Subcutaneous adipose tissue (tissue), 4 donors: Measurements from ENCODE around the gene PCGF3. TPM values are rescaled to one million over a fixed set of nuclear protein-coding genes. Genes with fewer than 3 reads are reported as not detected.

Source experiments
- CTCF ChIP-seq: fragments of 450-650 bp; IDR thresholded peaks from one replicate; pipeline ENCODE4 v1.5.1; 2016; ENCODE audit warnings: low read depth, mild to moderate bottlenecking, control low read depth, antibody characterized with exemption, moderate library complexity
- total RNA-seq, 4 donors: library from RNA; depleted of rRNA; stranded (reverse); fragments of >200 nt; gene quantifications; one replicate each; pipeline ENCODE4 v1.1.0, GENCODE V29; 2016

PCGF3 gene
- total RNA-seq, 4 donors from 2014 or later = 36.7 to 72.2 (median 55.0) TPM

- no peak for TF ChIP-seq CTCF
Measured at GRCh38 chr4:743463-744211, 38.0 kb downstream of the PCGF3 start.

GRCh38 chr4:744212-744841 is 38.7 kb downstream of the PCGF3 start:
- TF ChIP-seq CTCF = no peak

DNA sequence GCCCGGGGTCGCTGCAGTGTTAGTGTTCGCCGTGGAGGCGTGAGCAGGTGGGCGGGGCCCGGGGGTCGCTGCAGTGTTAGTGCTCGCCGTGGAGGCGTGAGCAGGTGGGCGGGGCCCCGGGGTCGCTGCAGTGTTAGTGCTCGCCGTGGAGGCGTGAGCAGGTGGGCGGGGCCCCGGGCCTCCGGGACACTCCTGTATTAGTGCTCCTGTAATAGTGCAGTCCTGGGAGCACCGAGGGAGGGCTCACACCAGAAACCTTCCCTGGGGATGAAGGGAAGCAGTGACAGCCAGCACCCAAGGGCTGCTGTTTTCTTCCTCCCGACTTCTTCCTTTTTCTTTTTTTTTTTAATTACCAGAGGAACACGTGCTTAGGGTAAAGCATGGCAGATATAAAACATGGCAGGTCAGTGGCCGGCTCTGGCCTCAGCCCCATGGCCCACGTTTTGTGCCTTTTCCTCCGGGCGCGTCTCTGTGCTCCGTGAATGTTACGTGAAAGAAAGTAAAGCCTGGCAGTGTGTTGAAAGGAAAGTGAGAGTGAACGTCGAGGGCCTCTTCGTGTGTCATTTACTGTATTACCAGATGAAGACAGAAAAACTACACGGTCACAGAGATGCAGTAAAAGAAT is 42.0 kb downstream of the PCGF3 start:
- TF ChIP-seq CTCF = no peak

DNA sequence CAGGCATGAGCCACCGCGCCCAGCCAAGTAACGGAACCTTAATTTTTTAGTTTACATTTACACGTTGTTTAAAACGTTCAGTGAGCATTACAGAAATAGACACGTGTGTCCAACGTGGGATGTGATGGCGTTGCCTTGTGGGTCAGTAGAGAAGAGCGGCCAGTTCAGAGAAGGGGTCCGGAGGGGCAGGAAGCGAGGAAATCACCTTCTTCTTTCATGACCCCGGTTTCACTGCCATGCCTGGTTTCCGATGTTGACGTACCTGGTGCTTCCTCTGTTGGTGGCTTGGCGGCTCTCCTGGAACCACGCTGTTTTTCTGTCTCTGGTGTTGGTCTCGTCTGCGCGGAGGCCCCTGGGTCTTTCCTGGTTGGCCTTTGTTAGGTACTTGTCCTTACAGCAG is 42.8 kb downstream of the PCGF3 start:
- no peak for TF ChIP-seq CTCF

- TF ChIP-seq CTCF = no peak
Measured at GRCh38 chr4:749698-750666, 44.4 kb downstream of the PCGF3 start.

- TF ChIP-seq CTCF = no peak
Measured at GRCh38 chr4:751676-752075, 46.0 kb downstream of the PCGF3 start.
